Ectodermal cell (in vitro differentiated cells): ENCODE measurements around the gene PRKG1.
"Not testable (repeated sequence)": the region's sequence is repeated elsewhere in the genome, so short reads cannot be mapped to it uniquely, and the experiment has no call there.

Experiments used
- H3K27ac ChIP-seq: 2 replicates; pipeline ENCODE4 v1.7.0; 2013; ENCODE audit warnings: mild to moderate bottlenecking, low read depth, low read length; ENCODE audit not compliant: insufficient read depth, poor library complexity, severe bottlenecking
- H3K27me3 ChIP-seq: 2 replicates; pipeline ENCODE4 v1.7.0; 2013; ENCODE audit warnings: mild to moderate bottlenecking, low read length; ENCODE audit not compliant: insufficient read depth, control insufficient read depth, poor library complexity, severe bottlenecking
- H3K36me3 ChIP-seq: one replicate; pipeline ENCODE4 v1.7.0; 2013; ENCODE audit warnings: low read length; ENCODE audit not compliant: control insufficient read depth, insufficient read depth
- H3K4me1 ChIP-seq: one replicate; pipeline ENCODE4 v1.7.0; 2013; ENCODE audit warnings: low read length; ENCODE audit not compliant: control insufficient read depth, insufficient read depth
- H3K4me3 ChIP-seq: 2 replicates; pipeline ENCODE4 v1.7.0; 2013; ENCODE audit warnings: low read depth, low read length, control low read depth; ENCODE audit not compliant: insufficient read depth
- H3K9me3 ChIP-seq: 2 replicates; pipeline ENCODE4 v1.7.0; 2013; ENCODE audit warnings: mild to moderate bottlenecking, low read length, moderate library complexity; ENCODE audit not compliant: control insufficient read depth
- WGBS, 2 experiments: methylation state at CpG; one replicate each; pipeline ENCODE4 v1.1.7; 2013; ENCODE audit warnings: missing lambda C conversion rate in 2 of 2; 5-methylcytosine and 5-hydroxymethylcytosine counted together

The PRKG1 gene

DNA sequence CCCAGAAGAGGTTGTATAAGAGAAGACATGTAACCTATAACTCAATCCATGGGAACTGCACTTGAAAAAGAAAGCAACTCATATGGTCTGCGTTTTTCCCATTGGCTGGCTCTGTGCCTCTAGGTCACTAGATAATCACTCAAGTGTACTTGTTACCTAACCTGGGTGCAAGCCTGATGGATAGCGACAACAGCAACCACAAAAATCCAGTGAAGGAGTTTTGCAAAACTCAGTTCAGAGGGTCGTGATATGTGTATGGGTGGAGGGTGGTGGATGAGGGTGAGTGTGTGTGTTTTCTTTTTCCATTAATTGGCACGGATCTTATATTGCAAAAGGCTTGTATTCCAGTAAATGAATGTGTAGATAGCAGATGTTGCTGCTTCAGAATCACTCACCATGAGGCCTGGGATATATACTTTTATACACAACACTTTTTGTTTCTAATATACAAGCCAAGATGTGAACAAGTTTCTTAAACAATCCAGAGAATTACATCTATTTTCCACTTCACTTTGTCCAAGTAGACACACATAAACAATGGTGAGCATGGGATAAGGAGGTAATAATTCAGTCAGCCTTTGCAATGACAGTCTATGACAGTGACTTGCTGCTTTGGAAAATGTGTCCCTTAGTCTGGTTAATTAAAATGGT is 952.9 kb downstream of the PRKG1 start:
- Histone ChIP-seq H3K9me3 (no peaks in the 10 kb centered on the region), H3K27ac (no peak overlapping the region), H3K4me3 (no peak overlapping the region), H3K4me1 (no peaks in the 10 kb centered on the region), H3K36me3 (no peaks in the 10 kb centered on the region), H3K27me3 (no peaks in the 10 kb centered on the region)
- WGBS, 2 experiments, result 95 to 98% methylated on average over 4 of the region's 4 CpGs

DNA sequence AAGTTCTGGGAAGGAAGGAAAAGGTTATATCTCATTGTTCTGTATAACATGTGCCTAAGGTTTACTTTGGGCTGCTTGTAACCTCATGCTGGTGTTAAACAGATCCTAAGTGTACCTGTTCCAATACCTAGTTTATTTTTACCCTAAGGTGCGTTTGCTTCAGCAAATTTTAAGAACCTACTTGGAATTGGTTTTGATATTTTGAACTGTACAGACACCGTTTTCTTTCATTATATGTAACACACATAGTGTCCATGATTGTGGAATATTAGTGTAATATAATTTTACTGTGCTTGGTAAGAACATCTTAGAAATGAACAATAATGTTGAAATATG is 954.2 kb downstream of the PRKG1 start:
- Histone ChIP-seq H3K27me3 (no peaks in the 10 kb centered on the region), H3K4me3 (no peak overlapping the region), H3K27ac (no peak overlapping the region), H3K4me1 (no peaks in the 10 kb centered on the region), H3K36me3 (no peaks in the 10 kb centered on the region), H3K9me3 (no peaks in the 10 kb centered on the region)
- whole genome bisulfite sequencing, 2 experiments, result 100% methylated on average over 2 of the region's 2 CpGs; no CpG with 5 or more reads in 1 of the 2 experiments

DNA sequence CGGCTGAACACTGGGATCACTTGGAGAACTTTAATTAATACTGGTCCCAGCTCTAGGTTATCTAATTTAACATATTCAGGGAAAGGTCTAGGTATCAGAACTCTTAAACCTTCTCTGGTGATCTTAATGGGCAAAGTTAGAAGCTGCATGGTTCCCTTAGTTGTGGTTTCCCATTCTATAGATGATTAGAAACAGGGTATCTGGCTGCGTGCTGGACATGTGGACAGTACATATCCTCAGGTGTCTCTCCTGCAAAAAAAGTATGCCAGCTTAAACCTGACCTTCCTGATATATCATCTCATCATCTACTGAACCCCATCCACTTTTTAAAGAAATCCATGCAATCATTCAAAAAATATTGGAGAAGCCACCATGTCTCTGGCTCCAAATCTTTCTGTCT is 955.3 kb downstream of the PRKG1 start:
- 64 to 77% methylated on average over 2 of the region's 2 CpGs for WGBS, 2 experiments
- Histone ChIP-seq H3K27me3 (no peaks in the 10 kb centered on the region), H3K9me3 (no peaks in the 10 kb centered on the region), H3K27ac (no peak overlapping the region), H3K4me1 (no peaks in the 10 kb centered on the region), H3K36me3 (no peaks in the 10 kb centered on the region), H3K4me3 (no peak overlapping the region)

DNA sequence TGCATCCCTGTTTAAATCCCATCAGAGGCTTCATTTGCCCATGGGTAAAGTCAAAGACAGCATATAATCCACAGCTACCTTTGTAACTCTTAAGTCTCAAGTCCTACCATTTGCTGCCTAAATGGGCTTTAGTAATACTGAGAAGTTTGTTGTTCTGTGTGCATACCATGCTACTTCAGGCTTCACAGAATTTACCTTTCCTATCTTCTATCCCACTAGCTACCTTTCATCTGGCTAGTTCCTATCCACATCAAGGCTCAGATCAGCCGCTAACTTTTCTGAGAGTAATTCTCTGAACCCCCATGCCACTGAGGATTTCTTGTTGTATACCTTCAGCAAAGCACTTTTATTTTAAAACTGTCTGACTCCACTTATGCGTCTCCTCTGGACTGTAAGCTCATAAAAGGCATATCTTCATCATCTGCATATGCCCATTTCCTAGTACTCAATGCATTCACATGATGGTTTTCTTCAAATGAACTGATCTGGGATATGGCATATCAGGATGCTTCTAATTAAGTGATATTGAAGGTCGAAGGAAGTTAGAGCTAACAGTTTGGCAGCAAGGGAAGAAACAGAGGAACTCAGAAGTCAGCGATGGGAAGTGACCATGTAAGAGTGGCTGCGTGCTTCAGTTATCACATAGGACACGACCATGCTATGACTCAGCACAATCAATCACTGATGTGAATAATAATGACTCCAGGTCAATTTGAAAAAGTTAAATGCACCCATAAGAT is 955.9 kb downstream of the PRKG1 start:
- Histone ChIP-seq H3K9me3 (no peaks in the 10 kb centered on the region), H3K4me1 (no peaks in the 10 kb centered on the region), H3K4me3 (no peak overlapping the region), H3K36me3 (no peaks in the 10 kb centered on the region), H3K27me3 (no peaks in the 10 kb centered on the region), H3K27ac (no peak overlapping the region)
- 78 to 80% methylated on average over 6 of the region's 6 CpGs for WGBS, 2 experiments

DNA sequence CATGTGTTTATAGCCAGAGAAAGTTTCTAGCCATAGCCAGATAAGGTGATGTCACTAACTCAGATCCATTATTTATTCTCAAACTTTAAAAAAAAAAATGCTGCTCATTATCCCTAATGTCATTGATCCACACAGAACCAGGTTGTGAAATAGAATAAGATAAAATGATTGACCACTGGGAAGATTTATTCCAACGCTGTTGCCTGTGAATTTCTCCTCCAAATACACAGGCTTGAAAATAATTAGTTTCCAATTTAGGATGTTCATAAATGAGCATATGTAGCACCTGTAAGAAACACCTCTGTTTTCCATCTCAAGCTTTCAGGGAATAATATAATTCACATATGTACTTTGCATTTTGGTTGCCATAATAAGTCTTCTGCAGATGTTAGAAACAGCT is 956.7 kb downstream of the PRKG1 start:
- H3K27me3 ChIP-seq, result no peaks in the 10 kb centered on the region
- no peak overlapping the region for H3K27ac ChIP-seq
- H3K4me3 ChIP-seq, result no peak overlapping the region
- WGBS, 2 experiments, result 100% methylated on average over 1 of the region's 1 CpG
- H3K36me3 ChIP-seq, result no peaks in the 10 kb centered on the region
- H3K9me3 ChIP-seq, result no peaks in the 10 kb centered on the region
- H3K4me1 ChIP-seq, result no peaks in the 10 kb centered on the region

DNA sequence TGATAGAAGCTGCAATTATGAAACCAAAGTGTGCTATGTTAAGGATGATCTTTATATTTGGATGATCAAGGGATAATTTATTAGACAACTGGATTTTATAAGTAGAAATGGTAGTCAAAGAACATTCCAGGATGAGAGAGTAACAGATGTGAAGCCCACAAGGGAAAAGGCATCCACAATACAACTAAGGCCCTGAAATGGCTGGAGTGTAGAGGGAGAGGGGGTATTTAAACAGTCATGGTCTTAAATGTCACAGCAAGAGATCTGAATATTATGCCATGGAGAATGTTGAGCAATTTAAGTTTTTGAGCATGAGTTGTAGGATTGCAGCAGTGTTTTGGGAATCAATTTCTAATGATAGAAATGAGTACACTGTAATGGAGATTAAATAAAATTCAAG is 957.5 kb downstream of the PRKG1 start:
- H3K9me3 ChIP-seq, result no peaks in the 10 kb centered on the region
- no peaks in the 10 kb centered on the region for H3K4me1 ChIP-seq
- H3K36me3 ChIP-seq, result no peaks in the 10 kb centered on the region
- no peak overlapping the region for H3K4me3 ChIP-seq
- no peak overlapping the region for H3K27ac ChIP-seq
- H3K27me3 ChIP-seq, result no peaks in the 10 kb centered on the region

DNA sequence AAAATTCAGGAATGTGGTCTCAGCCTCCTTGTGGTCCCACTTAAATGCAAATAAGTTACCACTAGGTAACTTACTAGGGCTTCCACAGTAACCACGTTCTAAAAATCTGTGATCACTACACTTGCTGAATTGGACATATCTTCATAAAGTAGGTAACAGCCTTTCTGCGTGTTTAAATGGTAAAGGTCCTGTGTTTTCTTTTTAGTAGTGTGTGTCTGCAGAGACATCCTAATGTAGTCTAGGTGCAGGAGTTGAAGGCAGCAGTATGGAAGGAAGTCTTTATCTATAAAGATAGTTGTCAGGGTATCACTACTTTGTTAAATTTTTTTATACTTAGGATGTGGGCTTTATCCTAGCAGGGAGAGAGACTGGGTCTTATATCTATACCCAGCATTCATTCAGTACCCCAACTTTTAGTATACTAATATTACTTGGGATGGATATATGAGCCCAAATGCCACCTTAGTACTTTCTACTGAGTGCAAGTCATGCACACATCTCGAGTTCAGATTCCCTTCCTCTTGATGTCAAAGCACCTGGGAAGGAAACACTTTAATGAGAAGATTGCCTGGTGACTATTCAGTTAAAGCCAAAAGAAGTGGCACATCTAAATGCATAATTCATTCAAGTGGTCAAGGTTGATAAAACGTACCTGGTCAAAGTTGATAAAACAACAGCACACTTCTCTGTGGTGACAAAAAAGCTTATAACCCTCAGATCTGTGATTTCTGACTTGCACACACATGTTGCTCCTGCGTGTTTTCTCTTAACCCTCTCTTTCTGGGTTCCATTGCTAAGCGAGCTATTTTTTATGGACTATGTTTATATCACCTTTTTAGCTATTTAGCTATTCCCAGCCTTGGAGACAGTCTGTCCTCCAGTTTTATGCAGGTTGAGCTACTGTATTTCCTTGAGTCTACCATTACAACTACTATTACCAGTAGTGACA is 958.7 kb downstream of the PRKG1 start:
- no peaks in the 10 kb centered on the region for H3K4me1 ChIP-seq
- no peaks in the 10 kb centered on the region for H3K36me3 ChIP-seq
- H3K9me3 ChIP-seq, result no peaks in the 10 kb centered on the region
- 61 to 67% methylated on average over 6 of the region's 6 CpGs for WGBS, 2 experiments
- no peaks in the 10 kb centered on the region for H3K27me3 ChIP-seq
- no peak overlapping the region for H3K27ac ChIP-seq
- H3K4me3 ChIP-seq, result no peak overlapping the region

DNA sequence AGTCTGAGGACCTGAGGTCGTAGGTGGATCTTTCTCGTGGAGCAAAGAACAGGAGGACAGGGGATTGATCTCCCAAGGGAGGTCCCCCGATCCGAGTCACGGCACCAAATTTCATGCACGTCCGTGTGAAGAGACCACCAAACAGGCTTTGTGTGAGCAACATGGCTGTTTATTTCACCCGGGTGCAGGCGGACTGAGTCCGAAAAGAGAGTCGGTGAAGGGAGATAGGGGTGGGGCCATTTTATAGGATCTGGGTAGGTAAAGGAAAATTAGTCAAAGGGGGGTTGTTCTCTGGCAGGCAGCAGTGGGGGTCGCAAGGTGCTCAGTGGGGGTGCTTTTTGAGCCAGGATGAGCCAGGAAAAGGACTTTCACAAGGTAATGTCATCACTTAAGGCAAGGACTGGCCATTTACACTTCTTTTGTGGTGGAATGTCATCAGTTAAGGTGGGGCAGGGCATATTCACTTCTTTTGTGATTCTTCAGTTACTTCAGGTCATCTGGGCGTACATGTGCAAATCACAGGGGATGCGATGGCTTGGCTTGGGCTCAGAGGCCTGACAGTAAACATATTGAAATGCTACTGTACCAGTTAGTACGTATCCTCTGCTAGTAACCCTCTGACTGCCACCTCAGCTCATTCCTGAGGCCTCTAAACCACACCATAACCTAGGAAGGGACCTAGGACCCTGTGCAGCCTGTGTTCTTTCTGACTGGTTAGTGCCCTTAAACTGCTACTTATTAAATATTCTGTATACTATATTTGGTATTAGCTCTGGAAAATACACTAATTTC is 964.9 kb downstream of the PRKG1 start:
- not testable (repeated sequence) for H3K4me1 ChIP-seq, H3K9me3 ChIP-seq, H3K4me3 ChIP-seq, H3K27me3 ChIP-seq, H3K36me3 ChIP-seq, H3K27ac ChIP-seq
- WGBS, 2 experiments, result 40% methylated on average over 12 to 14 of the region's 15 CpGs

DNA sequence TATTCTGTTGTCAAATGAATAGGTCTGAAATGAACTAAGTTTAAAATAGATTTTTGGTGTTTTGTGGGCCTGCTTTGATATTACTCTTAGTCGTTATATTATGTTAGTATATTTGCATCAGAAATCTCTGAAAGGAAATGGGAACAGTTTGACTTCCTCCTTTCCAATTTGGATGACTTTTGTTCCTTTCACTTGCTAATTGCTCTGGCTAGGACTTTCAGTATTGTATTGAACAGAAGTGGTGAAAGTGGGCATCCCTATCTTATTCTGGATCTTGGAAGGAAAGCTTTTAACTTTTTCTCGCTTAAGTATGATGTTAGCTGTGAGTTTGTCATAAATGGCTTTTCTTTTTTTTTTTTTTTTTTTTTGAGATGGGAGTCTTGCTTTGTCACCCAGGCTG is 966.2 kb downstream of the PRKG1 start:
- H3K36me3 ChIP-seq, result no peaks in the 10 kb centered on the region
- no peak overlapping the region for H3K4me3 ChIP-seq
- no peak overlapping the region for H3K27ac ChIP-seq
- H3K9me3 ChIP-seq, result no peaks in the 10 kb centered on the region
- peaks cover 3% of the 10 kb centered on the region for H3K4me1 ChIP-seq
- WGBS, 2 experiments, result 27 to 30% methylated on average over 1 to 2 of the region's 2 CpGs
- no peaks in the 10 kb centered on the region for H3K27me3 ChIP-seq

DNA sequence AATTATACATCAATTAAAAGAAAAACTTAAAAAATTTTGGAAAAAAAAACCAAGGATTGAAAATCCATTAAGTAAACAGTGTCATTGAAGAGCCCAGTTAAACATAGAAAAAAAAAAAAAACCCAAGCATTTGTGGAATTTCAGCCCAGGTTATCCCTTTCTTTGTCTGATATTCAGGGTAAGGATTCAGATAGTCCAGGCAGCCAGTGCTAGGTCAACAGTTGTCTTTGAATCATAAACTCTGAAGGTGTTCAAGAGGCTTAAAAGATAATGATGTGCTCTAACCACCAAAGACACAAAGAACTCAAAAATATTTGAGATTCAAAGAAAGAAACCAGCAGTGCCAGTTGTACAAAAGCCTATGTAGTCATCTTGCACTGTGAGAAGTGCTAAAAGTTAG is 969.5 kb downstream of the PRKG1 start:
- no peak overlapping the region for H3K4me3 ChIP-seq
- peaks cover 3% of the 10 kb centered on the region for H3K4me1 ChIP-seq
- no peaks in the 10 kb centered on the region for H3K27me3 ChIP-seq
- H3K36me3 ChIP-seq, result no peaks in the 10 kb centered on the region
- H3K27ac ChIP-seq, result no peak overlapping the region
- no peaks in the 10 kb centered on the region for H3K9me3 ChIP-seq
